Osteoblast (primary cell): ENCODE results near the gene STK11. TPM values are rescaled to one million over a fixed set of nuclear protein-coding genes. Genes with fewer than 3 reads are reported as not detected.

ENCODE experiments used
- DNase-seq: peaks from one replicate; pipeline ENCODE4 v3.0.0; 2011; ENCODE audit warnings: low spot score, mixed read lengths; ENCODE audit not compliant: insufficient read length; ENCODE audit errors: missing footprints
- H2AFZ ChIP-seq: 2 replicates; pipeline ENCODE4 v1.6.0; 2011; ENCODE audit warnings: mild to moderate bottlenecking, low read length
- H3K27ac ChIP-seq: 2 replicates; pipeline ENCODE4 v1.5.1; 2011; ENCODE audit warnings: mild to moderate bottlenecking, low read depth, low read length, moderate library complexity
- H3K27me3 ChIP-seq: 2 replicates; pipeline ENCODE4 v1.6.0; 2012; ENCODE audit warnings: mild to moderate bottlenecking, control low read depth, inconsistent platforms, low read length, moderate library complexity; ENCODE audit not compliant: insufficient read depth
- H3K36me3 ChIP-seq: 2 replicates; pipeline ENCODE4 v1.5.1; 2011; ENCODE audit warnings: mild to moderate bottlenecking, low read length, control low read depth, moderate library complexity; ENCODE audit not compliant: insufficient read depth
- H3K4me1 ChIP-seq: 2 replicates; pipeline ENCODE4 v1.5.1; 2011; ENCODE audit warnings: mild to moderate bottlenecking, low read length, control low read depth, moderate library complexity; ENCODE audit not compliant: insufficient read depth
- H3K4me2 ChIP-seq: 2 replicates; pipeline ENCODE4 v1.6.0; 2011; ENCODE audit warnings: mild to moderate bottlenecking, low read length; ENCODE audit not compliant: insufficient read depth
- H3K4me3 ChIP-seq: fragments of 200-600 bp; sonication (generic); 3 replicates; pipeline ENCODE4 v1.5.1; 2012; ENCODE audit warnings: mild to moderate bottlenecking, low read length, inconsistent platforms; ENCODE audit not compliant: insufficient read depth
- H3K79me2 ChIP-seq: 2 replicates; pipeline ENCODE4 v1.6.0; 2012; ENCODE audit warnings: mild to moderate bottlenecking, low read length, control low read depth, inconsistent platforms; ENCODE audit not compliant: insufficient read depth
- H3K9me3 ChIP-seq: 2 replicates; pipeline ENCODE4 v1.5.1; 2011; ENCODE audit warnings: low read depth, low read length, control low read depth
- H4K20me1 ChIP-seq: 2 replicates; pipeline ENCODE4 v1.6.0; 2012; ENCODE audit warnings: mild to moderate bottlenecking, low read length, control low read depth; ENCODE audit not compliant: insufficient read depth
- CTCF ChIP-seq: IDR thresholded peaks from 2 replicates; pipeline ENCODE4 v1.5.1; 2011; ENCODE audit warnings: mild to moderate bottlenecking, low read depth, low read length, moderate library complexity; ENCODE audit errors: extremely low read depth
- total RNA-seq: library from RNA; depleted of rRNA; stranded (reverse); fragments of >200 nt; gene quantifications from 2 replicates; pipeline ENCODE4 v1.2.3, GENCODE V29; 2012

STK11 gene
- total RNA-seq, 1 donor, result 100 TPM

GRCh38 chr19:1220976-1221903 is 15.7 kb downstream of the STK11 start:
- peaks cover 7% of the 10 kb centered on the region for H3K4me1 ChIP-seq
- H3K9me3 ChIP-seq, result no peaks in the 10 kb centered on the region
- H2AFZ ChIP-seq, result no peak overlapping the region
- peaks cover 21% of the 10 kb centered on the region for H3K36me3 ChIP-seq
- TF ChIP-seq CTCF, result peak; percentile 61
- H3K79me2 ChIP-seq, result peaks cover 61% of the 10 kb centered on the region
- H3K27me3 ChIP-seq, result no peaks in the 10 kb centered on the region
- peaks cover 38% of the 10 kb centered on the region for H4K20me1 ChIP-seq
- peak overlapping the region; percentile 17 for H3K27ac ChIP-seq
- H3K4me2 ChIP-seq, result no peak overlapping the region
- peak; percentile 100 for DNase-seq
- no peak overlapping the region for H3K4me3 ChIP-seq

DNA sequence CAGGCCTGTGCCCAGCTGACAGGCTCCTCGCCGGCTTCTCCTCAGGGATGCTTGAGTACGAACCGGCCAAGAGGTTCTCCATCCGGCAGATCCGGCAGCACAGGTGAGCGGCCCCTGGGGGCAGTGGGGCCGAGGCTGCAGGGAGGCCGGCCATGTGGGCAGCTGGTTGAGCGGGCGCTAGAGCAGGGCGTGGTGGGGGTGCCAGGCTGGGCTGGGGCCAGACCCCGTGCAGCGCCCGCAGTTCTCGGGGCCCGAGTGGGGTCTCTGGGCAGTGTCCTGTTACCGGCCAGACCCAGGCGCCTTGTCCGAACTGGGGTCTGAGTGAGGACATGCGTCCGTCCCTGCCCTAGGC is 16.3 kb downstream of the STK11 start:
- Histone ChIP-seq H3K4me3 (no peak overlapping the region), H3K27me3 (no peaks in the 10 kb centered on the region), H3K27ac (peak overlapping the region; percentile 17), H3K79me2 (peaks cover 56% of the 10 kb centered on the region), H3K4me1 (peaks cover 1% of the 10 kb centered on the region), H4K20me1 (peaks cover 33% of the 10 kb centered on the region), H3K4me2 (no peak overlapping the region), H2AFZ (no peak overlapping the region), H3K36me3 (peaks cover 21% of the 10 kb centered on the region), H3K9me3 (no peaks in the 10 kb centered on the region)
- no peak for DNase-seq
- TF ChIP-seq CTCF, result no peak

GRCh38 chr19:1222394-1222793 is 16.8 kb downstream of the STK11 start:
- no peaks in the 10 kb centered on the region for H3K4me1 ChIP-seq
- no peaks in the 10 kb centered on the region for H3K27me3 ChIP-seq
- DNase-seq, result no peak
- no peaks in the 10 kb centered on the region for H3K9me3 ChIP-seq
- no peak for TF ChIP-seq CTCF
- H4K20me1 ChIP-seq, result peaks cover 30% of the 10 kb centered on the region
- H3K4me2 ChIP-seq, result no peak overlapping the region
- H3K79me2 ChIP-seq, result peaks cover 51% of the 10 kb centered on the region
- H3K36me3 ChIP-seq, result peaks cover 22% of the 10 kb centered on the region
- H2AFZ ChIP-seq, result no peak overlapping the region
- no peak overlapping the region for H3K27ac ChIP-seq
- no peak overlapping the region for H3K4me3 ChIP-seq

DNA sequence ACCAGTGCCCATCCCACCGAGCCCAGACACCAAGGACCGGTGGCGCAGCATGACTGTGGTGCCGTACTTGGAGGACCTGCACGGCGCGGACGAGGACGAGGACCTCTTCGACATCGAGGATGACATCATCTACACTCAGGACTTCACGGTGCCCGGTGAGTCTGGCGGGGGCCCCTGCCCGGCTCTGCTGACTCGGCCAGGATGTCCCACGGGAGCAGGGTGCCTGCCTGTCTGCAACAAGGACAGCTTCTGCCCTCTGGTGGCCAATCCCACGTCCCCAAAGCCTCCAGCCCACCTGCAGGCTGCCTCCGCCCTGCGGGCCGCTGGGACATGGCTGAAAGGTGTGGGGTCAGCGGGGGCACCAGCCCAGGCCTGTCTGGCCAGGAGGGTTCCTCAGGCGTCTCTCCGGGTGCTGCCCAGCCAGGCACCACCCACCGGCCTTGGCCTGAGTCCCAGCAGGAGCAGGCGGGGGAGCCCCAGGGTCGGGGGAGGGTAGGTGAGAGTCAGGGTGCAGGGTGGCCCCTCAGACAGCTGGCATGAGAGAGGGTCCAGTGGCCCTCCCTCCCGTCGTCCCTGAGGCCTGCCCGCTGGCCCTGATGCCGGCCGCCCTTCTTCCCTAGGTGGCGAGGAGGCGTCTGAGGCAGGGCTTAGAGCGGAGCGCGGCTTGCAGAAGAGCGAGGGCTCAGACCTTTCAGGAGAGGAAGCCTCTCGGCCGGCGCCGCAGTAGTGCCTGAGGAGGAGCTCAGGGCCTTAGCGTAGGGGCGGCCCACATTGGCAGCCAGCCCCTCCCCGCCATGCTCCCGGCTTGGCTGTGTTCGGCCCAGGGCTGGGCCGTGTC is 17.7 kb downstream of the STK11 start:
- no peaks in the 10 kb centered on the region for H3K9me3 ChIP-seq
- peaks cover 26% of the 10 kb centered on the region for H3K36me3 ChIP-seq
- DNase-seq, result peak; percentile 97
- no peak overlapping the region for H3K4me2 ChIP-seq
- no peak overlapping the region for H3K4me3 ChIP-seq
- TF ChIP-seq CTCF, result peak; percentile 45
- no peaks in the 10 kb centered on the region for H3K27me3 ChIP-seq
- H2AFZ ChIP-seq, result no peak overlapping the region
- H3K4me1 ChIP-seq, result no peaks in the 10 kb centered on the region
- H3K27ac ChIP-seq, result no peak overlapping the region
- H4K20me1 ChIP-seq, result peaks cover 27% of the 10 kb centered on the region
- peaks cover 42% of the 10 kb centered on the region for H3K79me2 ChIP-seq
